GM21619 (cell line): Measurements from ENCODE around the gene MORC3.
A peak's percentile ranks its signal among the peaks of the same experiment; 100 is the strongest.
"Not testable (repeated sequence)": the region's sequence is repeated elsewhere in the genome, so short reads cannot be mapped to it uniquely, and the experiment has no call there.

Experiments
- ATAC-seq: cut with Tn5 transposase; IDR thresholded peaks from one replicate; pipeline ENCODE4 v1.9.1; 2021; ENCODE audit not compliant: unreplicated experiment

Gene MORC3

GRCh38 chr21:36319767-36320420, at the start of gene MORC3:
TSS of gene MORC3 (plus strand) at chr21:36320197. CDS start at chr21:36320265, 68 bp downstream.
- ATAC-seq, result peak; percentile 85

GRCh38 chr21:36270786-36271695, 49.0 kb upstream of the MORC3 start:
- not testable (repeated sequence) for ATAC-seq

GRCh38 chr21:36274128-36274527, 45.9 kb upstream of the MORC3 start:
- no peak for ATAC-seq

- no peak for ATAC-seq
Observed at GRCh38 chr21:36282568-36283230, 37.3 kb upstream of the MORC3 start.

GRCh38 chr21:36283231-36283622, 36.8 kb upstream of the MORC3 start:
- ATAC-seq, result not testable (repeated sequence)

- ATAC-seq, result no peak
Observed at GRCh38 chr21:36288651-36289243, 31.2 kb upstream of the MORC3 start.

- ATAC-seq, result no peak
Observed at GRCh38 chr21:36291509-36291908, 28.5 kb upstream of the MORC3 start.

- no peak for ATAC-seq
Observed at GRCh38 chr21:36297406-36297937, 22.5 kb upstream of the MORC3 start.

GRCh38 chr21:36297938-36298572, 21.9 kb upstream of the MORC3 start:
- ATAC-seq, result peak; percentile 97

- no peak for ATAC-seq
Observed at GRCh38 chr21:36306872-36307534, 13.0 kb upstream of the MORC3 start.

- peak; percentile 74 for ATAC-seq
Observed at GRCh38 chr21:36310016-36310415, 10.0 kb upstream of the MORC3 start.

- not testable (repeated sequence) for ATAC-seq
Observed at GRCh38 chr21:36313446-36313845, 6.6 kb upstream of the MORC3 start.

- ATAC-seq, result not testable (repeated sequence)
Observed at GRCh38 chr21:36316045-36316444, 4.0 kb upstream of the MORC3 start.

- no peak for ATAC-seq
Observed at GRCh38 chr21:36316872-36317484, 3.0 kb upstream of the MORC3 start.

GRCh38 chr21:36319406-36319766, 611 bp upstream of the MORC3 start:
- ATAC-seq, result not testable (repeated sequence)

GRCh38 chr21:36320421-36321324, 676 bp downstream of the MORC3 start:
- peak; percentile 34 for ATAC-seq

- no peak for ATAC-seq
Observed at GRCh38 chr21:36321325-36322082, 1.5 kb downstream of the MORC3 start.

GRCh38 chr21:36322083-36322424, 2.1 kb downstream of the MORC3 start:
- no peak for ATAC-seq
